Testis (tissue), 3 donors: ENCODE measurements around the gene EPHA3. TPM values are rescaled to one million over a fixed set of nuclear protein-coding genes. Genes with fewer than 3 reads are reported as not detected.

Experiments
- DNase-seq: peaks from one replicate; pipeline ENCODE4 v3.0.0-alpha.2; 2019
- H3K27ac ChIP-seq, 2 donors: fragments of 200-600 bp; sonication (generic); one replicate each; pipeline ENCODE4 v1.5.1; 2019
- H3K27me3 ChIP-seq: fragments of 200-600 bp; sonication (generic); one replicate; pipeline ENCODE4 v1.5.1; 2019
- H3K36me3 ChIP-seq: fragments of 200-600 bp; sonication (generic); one replicate; pipeline ENCODE4 v1.5.1; 2017; ENCODE audit warnings: low read depth; ENCODE audit errors: missing control alignments
- H3K4me1 ChIP-seq: fragments of 200-600 bp; sonication (generic); one replicate; pipeline ENCODE4 v1.5.1; 2019
- H3K4me3 ChIP-seq, 2 donors: fragments of 200-600 bp; sonication (generic); one replicate each; pipeline ENCODE4 v1.5.1; 2017 to 2019
- H3K9me3 ChIP-seq: fragments of 200-600 bp; sonication (generic); one replicate; pipeline ENCODE4 v1.5.1; 2017
- POLR2A ChIP-seq: fragments of 450-650 bp; IDR thresholded peaks from one replicate; pipeline ENCODE4 v1.6.1; 2017; ENCODE audit warnings: antibody characterized with exemption, mild to moderate bottlenecking, moderate library complexity
- WGBS, 2 donors: methylation state at CpG; one replicate each; pipeline ENCODE4 v1.1.5; 2018; 5-methylcytosine and 5-hydroxymethylcytosine counted together
- intact Hi-C: fragments of 100-400 bp; cut with DNase I; formaldehyde crosslinking; loops from one replicate; pipeline ENCODE4 v1.15.1; 2023; ENCODE audit warnings: low total_unique reads
- polyA plus RNA-seq: library from polyadenylated mRNA; stranded (reverse); fragments of 350-450 nt; fragmentation: Illumina TruSeq; extraction: RNeasy Lipid Tissue Mini Kit (QIAGEN cat#74804); gene quantifications from one replicate; pipeline ENCODE4 v1.2.3, GENCODE V29; 2014; ENCODE audit warnings: low read depth, low replicate concordance; ENCODE audit not compliant: insufficient read depth
- total RNA-seq, 2 donors: library from RNA; depleted of rRNA; stranded (reverse); fragments of >200 nt; gene quantifications; one replicate each; pipeline ENCODE4 v1.2.3, GENCODE V29; 2016
- TF ChIP-seq, protein P1 (sequence below), 3 experiments: fragments of 450-650 bp in 2 of 3; fragments of 200-600 bp in 1 of 3; sonication (generic) in 1 of 3; IDR thresholded peaks; one replicate each; pipeline ENCODE4 v1.5.1; 2016 to 2019; ENCODE audit warnings: antibody characterized with exemption in 3 of 3, mild to moderate bottlenecking in 2 of 3, moderate library complexity in 1 of 3

The EPHA3 gene
- total and polyA plus RNA-seq, 3 donors from 2014 or later = 0.99 to 2.1 (median 1.3) TPM

DNA sequence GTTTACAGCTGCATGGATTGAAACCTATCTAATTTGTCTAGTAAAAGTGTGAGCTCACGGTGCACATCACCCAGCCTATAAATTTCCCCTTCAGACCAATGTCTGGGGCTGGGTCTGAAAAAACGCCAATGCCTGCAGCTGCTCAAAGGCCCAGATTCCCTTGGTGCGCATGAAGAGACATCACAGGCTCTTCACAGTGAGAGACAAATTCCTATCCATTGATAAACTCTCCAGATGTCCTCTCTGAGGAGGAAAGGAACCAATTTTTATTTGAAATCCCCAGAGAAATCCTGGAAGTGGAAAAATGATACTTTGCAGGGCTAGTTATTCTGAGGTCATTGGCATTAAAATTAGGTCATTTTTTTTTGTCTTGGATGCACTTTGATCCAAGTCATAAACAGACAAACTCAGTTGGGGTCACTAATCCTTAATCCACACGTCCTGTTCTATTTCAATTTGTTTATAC lies 360.5 kb downstream of the EPHA3 start:
- Histone ChIP-seq H3K9me3 (no peaks in the 10 kb centered on the region), H3K36me3 (no peaks in the 10 kb centered on the region), H3K4me3 (no peak overlapping the region), H3K4me1 (no peaks in the 10 kb centered on the region), H3K27me3 (no peaks in the 10 kb centered on the region), H3K27ac (no peak overlapping the region)
- WGBS, 2 donors = 42 to 43% methylated on average over 4 of the region's 4 CpGs
- DNase-seq = no peak
- intact Hi-C loops = no loop called here
- TF ChIP-seq, protein P1, sequence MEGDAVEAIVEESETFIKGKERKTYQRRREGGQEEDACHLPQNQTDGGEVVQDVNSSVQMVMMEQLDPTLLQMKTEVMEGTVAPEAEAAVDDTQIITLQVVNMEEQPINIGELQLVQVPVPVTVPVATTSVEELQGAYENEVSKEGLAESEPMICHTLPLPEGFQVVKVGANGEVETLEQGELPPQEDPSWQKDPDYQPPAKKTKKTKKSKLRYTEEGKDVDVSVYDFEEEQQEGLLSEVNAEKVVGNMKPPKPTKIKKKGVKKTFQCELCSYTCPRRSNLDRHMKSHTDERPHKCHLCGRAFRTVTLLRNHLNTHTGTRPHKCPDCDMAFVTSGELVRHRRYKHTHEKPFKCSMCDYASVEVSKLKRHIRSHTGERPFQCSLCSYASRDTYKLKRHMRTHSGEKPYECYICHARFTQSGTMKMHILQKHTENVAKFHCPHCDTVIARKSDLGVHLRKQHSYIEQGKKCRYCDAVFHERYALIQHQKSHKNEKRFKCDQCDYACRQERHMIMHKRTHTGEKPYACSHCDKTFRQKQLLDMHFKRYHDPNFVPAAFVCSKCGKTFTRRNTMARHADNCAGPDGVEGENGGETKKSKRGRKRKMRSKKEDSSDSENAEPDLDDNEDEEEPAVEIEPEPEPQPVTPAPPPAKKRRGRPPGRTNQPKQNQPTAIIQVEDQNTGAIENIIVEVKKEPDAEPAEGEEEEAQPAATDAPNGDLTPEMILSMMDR (IDR thresholded peaks at IDR 0.05) = no peak
- TF ChIP-seq POLR2A = no peak

DNA sequence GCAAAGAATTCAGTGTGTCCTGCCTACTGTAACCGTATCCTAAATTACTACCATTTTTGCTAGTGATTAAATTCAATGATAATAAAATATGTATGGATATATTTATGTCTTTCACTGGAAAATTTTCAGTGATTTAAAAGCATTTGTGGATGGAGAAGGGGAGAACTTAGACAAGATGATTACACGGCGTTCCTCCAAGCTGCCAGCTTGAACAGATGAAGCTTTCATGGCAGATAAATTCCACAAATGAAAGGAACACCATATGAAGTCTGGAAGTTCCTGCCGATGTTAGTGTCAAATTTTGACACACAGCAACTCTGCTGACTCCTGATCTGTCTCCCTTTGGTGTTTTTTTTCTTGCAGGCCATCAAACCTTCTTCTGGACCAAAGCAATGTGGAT lies 364.7 kb downstream of the EPHA3 start:
- DNase-seq = no peak
- H3K36me3 ChIP-seq = no peaks in the 10 kb centered on the region
- no peak overlapping the region for H3K4me3 ChIP-seq
- TF ChIP-seq, protein P1 (IDR thresholded peaks at IDR 0.05) = no peak
- TF ChIP-seq POLR2A = no peak
- intact Hi-C loops = no loop called here
- whole genome bisulfite sequencing, 2 donors = 88 to 94% methylated on average over 4 of the region's 4 CpGs
- H3K27me3 ChIP-seq = no peaks in the 10 kb centered on the region
- H3K9me3 ChIP-seq = no peaks in the 10 kb centered on the region
- H3K4me1 ChIP-seq = no peaks in the 10 kb centered on the region
- no peak overlapping the region for H3K27ac ChIP-seq

DNA sequence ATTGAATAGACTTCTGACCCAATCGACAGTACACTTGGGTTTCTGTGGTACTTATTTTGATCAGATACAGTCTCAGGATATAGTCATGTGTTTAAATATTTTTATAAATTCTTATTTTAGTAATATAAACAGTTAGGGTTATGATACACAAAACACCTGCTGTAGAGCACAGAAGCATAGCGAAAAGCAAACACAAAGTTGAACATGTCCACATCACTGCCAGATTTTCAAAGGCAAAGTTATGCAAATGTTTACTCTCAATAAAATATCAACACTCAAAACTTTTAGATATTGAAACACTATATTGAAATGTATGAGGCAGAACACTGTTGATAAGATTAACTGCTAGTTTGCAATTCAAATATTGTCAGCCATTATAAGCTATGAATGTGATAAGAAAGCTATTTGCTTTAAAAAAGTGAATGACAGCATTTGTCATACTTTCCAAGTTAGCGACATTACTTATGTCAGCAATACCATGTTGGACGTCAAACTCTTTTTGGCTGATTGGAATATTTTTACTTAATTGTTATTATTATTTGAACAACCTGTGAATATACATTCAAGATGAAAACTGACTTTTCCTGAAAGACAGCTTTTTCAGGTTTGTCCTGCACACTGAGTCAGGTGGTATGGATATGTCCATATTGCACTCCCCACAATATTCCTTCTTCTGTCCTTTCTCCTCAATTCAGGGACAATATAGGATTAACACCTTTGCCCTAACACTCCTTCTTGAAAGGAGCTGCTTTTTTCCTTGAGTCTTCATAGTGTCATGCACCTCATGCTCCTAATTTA lies 367.1 kb downstream of the EPHA3 start:
- H3K4me1 ChIP-seq = no peaks in the 10 kb centered on the region
- no peaks in the 10 kb centered on the region for H3K9me3 ChIP-seq
- no peak for DNase-seq
- no peaks in the 10 kb centered on the region for H3K36me3 ChIP-seq
- TF ChIP-seq POLR2A = no peak
- TF ChIP-seq, protein P1 (IDR thresholded peaks at IDR 0.05) = no peak
- H3K4me3 ChIP-seq = no peak overlapping the region
- H3K27me3 ChIP-seq = no peaks in the 10 kb centered on the region
- H3K27ac ChIP-seq = no peak overlapping the region
- intact Hi-C loops = no loop called here
- 89 to 93% methylated on average over 4 of the region's 4 CpGs for WGBS, 2 donors

DNA sequence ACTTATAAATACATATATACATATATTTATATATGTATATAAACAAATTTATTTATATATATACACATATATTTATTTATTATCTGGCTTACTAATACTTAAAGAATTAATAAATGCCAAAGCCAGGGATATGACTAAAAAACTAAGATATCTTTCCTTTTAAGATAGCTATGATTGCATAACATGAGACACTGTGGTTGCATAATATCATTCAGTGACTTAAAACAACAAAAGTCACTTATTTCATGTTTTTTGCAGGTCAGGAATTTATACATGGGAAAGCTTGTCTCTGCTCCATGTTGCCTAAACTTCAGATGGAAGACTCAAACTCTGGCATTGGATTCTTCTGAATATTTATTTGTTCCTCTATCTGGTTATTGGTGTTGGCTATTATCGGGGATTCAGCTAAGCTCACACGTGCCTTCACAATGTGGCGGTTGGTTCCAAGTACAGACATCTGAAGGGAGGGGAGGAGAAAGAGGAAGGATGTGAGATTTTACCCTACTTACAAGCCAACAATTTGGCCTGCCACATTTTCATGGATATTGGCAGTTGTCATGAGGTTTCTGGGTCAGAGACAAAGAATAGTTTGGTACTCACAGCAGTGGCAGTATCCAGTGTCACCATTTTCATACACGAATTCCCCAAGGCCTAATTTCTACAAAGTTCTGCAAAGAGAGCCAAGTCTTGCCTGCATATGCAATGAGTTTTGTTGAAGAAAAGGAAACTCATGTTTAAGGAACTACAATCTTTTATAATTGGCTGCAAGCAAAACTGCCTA lies 381.6 kb downstream of the EPHA3 start:
- 80 to 82% methylated on average over 4 of the region's 4 CpGs for WGBS, 2 donors
- DNase-seq = no peak
- H3K4me3 ChIP-seq = no peak overlapping the region
- intact Hi-C loops = no loop called here
- no peaks in the 10 kb centered on the region for H3K9me3 ChIP-seq
- H3K27me3 ChIP-seq = no peaks in the 10 kb centered on the region
- no peak overlapping the region for H3K27ac ChIP-seq
- H3K4me1 ChIP-seq = no peaks in the 10 kb centered on the region
- H3K36me3 ChIP-seq = no peaks in the 10 kb centered on the region
- TF ChIP-seq, protein P1 (IDR thresholded peaks at IDR 0.05) = no peak
- TF ChIP-seq POLR2A = no peak
